ENCODE measurements around the gene CIAO2A.

Gene CIAO2A

DNA sequence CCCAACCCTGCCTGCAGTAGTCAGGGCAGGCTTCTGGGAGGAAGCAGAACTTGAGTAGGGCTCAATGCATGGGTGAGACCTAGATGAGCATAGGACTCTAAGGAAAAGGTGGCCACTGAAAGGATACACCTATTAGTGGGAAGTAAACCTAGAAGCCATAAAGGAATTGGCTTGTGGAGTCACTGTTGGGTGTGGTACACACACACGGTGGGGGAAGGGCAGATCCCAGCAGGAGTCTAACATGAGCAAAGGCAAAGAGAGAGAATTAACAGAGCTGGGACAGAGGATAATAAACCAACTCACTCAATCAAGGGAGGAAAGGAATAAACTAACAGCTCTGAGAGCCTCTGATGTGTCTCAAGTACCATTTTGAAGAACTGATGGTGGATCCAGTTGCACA, 70.4 kb downstream of the CIAO2A start:
- TF ChIP-seq EZH2phosphoT487 (IDR thresholded peaks at IDR 0.05; ENCODE audit: low read depth), result no peak
- TF ChIP-seq, protein P1, sequence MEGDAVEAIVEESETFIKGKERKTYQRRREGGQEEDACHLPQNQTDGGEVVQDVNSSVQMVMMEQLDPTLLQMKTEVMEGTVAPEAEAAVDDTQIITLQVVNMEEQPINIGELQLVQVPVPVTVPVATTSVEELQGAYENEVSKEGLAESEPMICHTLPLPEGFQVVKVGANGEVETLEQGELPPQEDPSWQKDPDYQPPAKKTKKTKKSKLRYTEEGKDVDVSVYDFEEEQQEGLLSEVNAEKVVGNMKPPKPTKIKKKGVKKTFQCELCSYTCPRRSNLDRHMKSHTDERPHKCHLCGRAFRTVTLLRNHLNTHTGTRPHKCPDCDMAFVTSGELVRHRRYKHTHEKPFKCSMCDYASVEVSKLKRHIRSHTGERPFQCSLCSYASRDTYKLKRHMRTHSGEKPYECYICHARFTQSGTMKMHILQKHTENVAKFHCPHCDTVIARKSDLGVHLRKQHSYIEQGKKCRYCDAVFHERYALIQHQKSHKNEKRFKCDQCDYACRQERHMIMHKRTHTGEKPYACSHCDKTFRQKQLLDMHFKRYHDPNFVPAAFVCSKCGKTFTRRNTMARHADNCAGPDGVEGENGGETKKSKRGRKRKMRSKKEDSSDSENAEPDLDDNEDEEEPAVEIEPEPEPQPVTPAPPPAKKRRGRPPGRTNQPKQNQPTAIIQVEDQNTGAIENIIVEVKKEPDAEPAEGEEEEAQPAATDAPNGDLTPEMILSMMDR (IDR thresholded peaks at IDR 0.05; ENCODE audit: low read depth, low read length), result no peak
- Histone ChIP-seq H3K27ac (ENCODE audit: low read length) (no peak overlapping the region), H3K4me1 (ENCODE audit: low read length) (peaks cover 2% of the 10 kb centered on the region; the same call in 1 of the 2 replicates), H3K79me2 (ENCODE audit: low read length) (no peaks in the 10 kb centered on the region), H3K9me3 (ENCODE audit: insufficient read depth, low read length) (no peaks in the 10 kb centered on the region), H3K9ac (ENCODE audit: low read length) (no peak overlapping the region), H2AFZ (ENCODE audit: low read depth, low read length) (no peak overlapping the region), H3K4me3 (ENCODE audit: low read length) (no peak overlapping the region), H4K20me1 (ENCODE audit: insufficient read depth, low read length) (no peaks in the 10 kb centered on the region), H3K27me3 (ENCODE audit: low read depth, low read length) (no peaks in the 10 kb centered on the region), H3K4me2 (ENCODE audit: low read length) (no peak overlapping the region), H3K36me3 (replicated peaks; ENCODE audit: low read depth, low read length) (peaks cover 9% of the 10 kb centered on the region)

DNA sequence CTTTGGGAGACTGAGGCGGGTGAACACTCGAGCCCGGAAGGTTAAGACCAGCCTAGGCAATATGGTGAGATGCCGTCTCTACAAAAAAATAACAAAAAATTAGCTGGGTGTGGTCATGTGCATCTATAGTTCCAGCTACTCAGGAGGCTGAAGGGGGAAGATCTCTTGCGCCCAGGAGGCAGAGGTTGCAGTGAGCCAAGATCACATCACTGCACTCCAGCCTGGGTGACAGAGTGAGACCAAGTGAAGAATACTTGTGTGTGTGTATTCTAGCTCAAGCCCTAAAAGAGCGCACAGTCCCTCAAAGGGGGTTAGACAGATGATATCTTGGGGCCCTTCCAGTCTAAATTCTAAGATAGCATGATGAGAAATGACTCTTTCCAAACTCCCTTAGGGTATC, 71.1 kb downstream of the CIAO2A start:
- TF ChIP-seq, protein P1 (IDR thresholded peaks at IDR 0.05; ENCODE audit: low read depth, low read length), result no peak
- no peak for TF ChIP-seq EZH2phosphoT487 (IDR thresholded peaks at IDR 0.05; ENCODE audit: low read depth)
- H4K20me1 ChIP-seq (ENCODE audit: insufficient read depth, low read length), result no peaks in the 10 kb centered on the region
- H3K36me3 ChIP-seq (replicated peaks; ENCODE audit: low read depth, low read length), result peaks cover 9% of the 10 kb centered on the region
- no peak overlapping the region for H3K4me3 ChIP-seq (ENCODE audit: low read length)
- H2AFZ ChIP-seq (ENCODE audit: low read depth, low read length), result no peak overlapping the region
- H3K27ac ChIP-seq (ENCODE audit: low read length), result no peak overlapping the region
- H3K4me1 ChIP-seq (ENCODE audit: low read length), result peaks cover 1% of the 10 kb centered on the region; the same call in 1 of the 2 replicates
- H3K4me2 ChIP-seq (ENCODE audit: low read length), result no peak overlapping the region
- no peaks in the 10 kb centered on the region for H3K9me3 ChIP-seq (ENCODE audit: insufficient read depth, low read length)
- no peak overlapping the region for H3K9ac ChIP-seq (ENCODE audit: low read length)
- H3K79me2 ChIP-seq (ENCODE audit: low read length), result no peaks in the 10 kb centered on the region
- no peaks in the 10 kb centered on the region for H3K27me3 ChIP-seq (ENCODE audit: low read depth, low read length)
